GM21576 (cell line): Measurements from ENCODE around the gene CD164L2.

Experiments
- ATAC-seq: cut with Tn5 transposase; IDR thresholded peaks from one replicate; pipeline ENCODE4 v1.9.1; 2021; ENCODE audit warnings: mild to moderate bottlenecking, moderate library complexity; ENCODE audit not compliant: unreplicated experiment

CD164L2 gene

GRCh38 chr1:27330786-27331185 lies 52.3 kb downstream of the CD164L2 start:
- ATAC-seq: no peak
